ENCODE data around the gene BMPR2. TPM values are rescaled to one million over a fixed set of nuclear protein-coding genes. Genes with fewer than 3 reads are reported as not detected.
A peak's percentile ranks its signal among the peaks of the same experiment; 100 is the strongest.

The BMPR2 gene
- total RNA-seq, 1 experiment from 2014 or later = 27.4 TPM

DNA sequence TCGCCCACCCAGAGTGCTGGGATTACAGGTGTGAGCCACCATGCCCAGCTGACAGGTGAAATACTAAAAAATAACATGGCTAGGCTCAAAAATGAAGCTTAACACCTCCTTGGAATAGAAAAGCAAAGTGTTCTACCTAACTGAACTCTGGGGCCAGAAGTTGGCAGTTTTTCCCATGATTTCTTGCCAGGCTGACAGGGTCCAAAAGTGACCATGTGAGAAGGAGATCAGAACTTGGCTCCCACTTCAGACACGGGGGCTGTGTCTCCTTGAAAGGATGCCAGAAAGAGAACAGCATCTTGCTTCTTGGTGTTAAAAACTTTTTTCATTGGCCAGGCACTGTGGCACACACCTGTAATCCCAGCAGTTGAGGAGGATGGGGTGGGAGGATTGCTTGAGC is 47.0 kb downstream of the BMPR2 start:
- BruUV-seq (replicated peaks) = no TSS peak
- POLR2A ChIA-PET = no interaction called here
- H3K27ac Mint-ChIP-seq (ENCODE audit: low read depth, unreplicated experiment) = no peak overlapping the region

GRCh38 chr2:202425036-202425435 is 48.9 kb downstream of the BMPR2 start:
- H3K36me3 Mint-ChIP-seq (ENCODE audit: insufficient read depth, unreplicated experiment) = no peaks in the 10 kb centered on the region
- intact Hi-C loops (cut with micrococcal nuclease) = no loop called here
- no peak overlapping the region for H3K27ac Mint-ChIP-seq (ENCODE audit: low read depth, unreplicated experiment)
- no TSS peak for BruUV-seq (replicated peaks)
- no peak for TF ChIP-seq CTCF (IDR thresholded peaks at IDR 0.05; ENCODE audit: unreplicated experiment)
- H3K27me3 Mint-ChIP-seq (ENCODE audit: insufficient read depth, unreplicated experiment) = no peaks in the 10 kb centered on the region
- no peaks in the 10 kb centered on the region for H3K9me3 Mint-ChIP-seq (ENCODE audit: unreplicated experiment)
- POLR2A ChIA-PET = interaction anchor here (0.5 kb wide), 1 partner anchor 39 kb away, joined by 3 read pairs; no protein-coding TSS in a partner anchor
- no peaks in the 10 kb centered on the region for H3K4me1 Mint-ChIP-seq (ENCODE audit: insufficient read depth, unreplicated experiment)
- H3K4me3 Mint-ChIP-seq (ENCODE audit: unreplicated experiment) = no peak overlapping the region
- peak; percentile 2 for DNase-seq (ENCODE audit: unreplicated experiment)
- CTCF ChIA-PET = interaction anchor here (0.7 kb wide), 1 partner anchor 10 kb away, joined by 4 read pairs; no protein-coding TSS in a partner anchor

More for the DNA sequence above, 47.0 kb downstream of the BMPR2 start:
- Mint-ChIP-seq H3K4me3 (ENCODE audit: unreplicated experiment) (no peak overlapping the region), H3K36me3 (ENCODE audit: insufficient read depth, unreplicated experiment) (no peaks in the 10 kb centered on the region), H3K9me3 (ENCODE audit: unreplicated experiment) (no peaks in the 10 kb centered on the region), H3K4me1 (ENCODE audit: insufficient read depth, unreplicated experiment) (no peaks in the 10 kb centered on the region), H3K27me3 (ENCODE audit: insufficient read depth, unreplicated experiment) (no peaks in the 10 kb centered on the region)
- CTCF ChIA-PET = interaction anchor here (0.6 kb wide), 1 partner anchor 30 kb away, joined by 3 read pairs; no protein-coding TSS in a partner anchor
- no peak for TF ChIP-seq CTCF (IDR thresholded peaks at IDR 0.05; ENCODE audit: unreplicated experiment)
- no peak for DNase-seq (ENCODE audit: unreplicated experiment)
- intact Hi-C loops (cut with micrococcal nuclease) = no loop called here

DNA sequence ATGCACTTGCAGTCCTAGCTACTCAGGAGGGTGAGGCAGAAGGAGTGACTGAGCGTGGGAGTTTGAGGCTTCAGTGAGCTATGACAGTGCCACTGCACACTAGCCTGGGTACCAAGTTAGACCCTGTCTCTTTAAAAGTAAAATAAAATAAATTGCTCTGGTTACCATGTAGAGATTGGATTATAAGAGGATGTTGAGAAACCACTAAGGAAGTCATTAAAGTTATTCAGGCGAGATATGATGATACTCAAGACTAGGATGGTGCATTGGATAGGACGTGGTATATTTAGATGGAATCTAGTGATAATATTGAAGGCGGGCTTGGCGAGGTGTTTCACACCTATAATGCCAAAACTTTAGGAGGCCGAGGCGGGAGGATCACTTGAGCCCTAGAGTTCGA is 50.6 kb downstream of the BMPR2 start:
- CTCF ChIA-PET = no interaction called here
- POLR2A ChIA-PET = no interaction called here
- BruUV-seq (replicated peaks) = no TSS peak
- no peaks in the 10 kb centered on the region for H3K4me1 Mint-ChIP-seq (ENCODE audit: insufficient read depth, unreplicated experiment)
- H3K27ac Mint-ChIP-seq (ENCODE audit: low read depth, unreplicated experiment) = no peak overlapping the region
- H3K27me3 Mint-ChIP-seq (ENCODE audit: insufficient read depth, unreplicated experiment) = no peaks in the 10 kb centered on the region
- no peaks in the 10 kb centered on the region for H3K36me3 Mint-ChIP-seq (ENCODE audit: insufficient read depth, unreplicated experiment)
- no peaks in the 10 kb centered on the region for H3K9me3 Mint-ChIP-seq (ENCODE audit: unreplicated experiment)
- DNase-seq (ENCODE audit: unreplicated experiment) = no peak
- TF ChIP-seq CTCF (IDR thresholded peaks at IDR 0.05; ENCODE audit: unreplicated experiment) = no peak
- intact Hi-C loops (cut with micrococcal nuclease) = no loop called here
- H3K4me3 Mint-ChIP-seq (ENCODE audit: unreplicated experiment) = no peak overlapping the region

DNA sequence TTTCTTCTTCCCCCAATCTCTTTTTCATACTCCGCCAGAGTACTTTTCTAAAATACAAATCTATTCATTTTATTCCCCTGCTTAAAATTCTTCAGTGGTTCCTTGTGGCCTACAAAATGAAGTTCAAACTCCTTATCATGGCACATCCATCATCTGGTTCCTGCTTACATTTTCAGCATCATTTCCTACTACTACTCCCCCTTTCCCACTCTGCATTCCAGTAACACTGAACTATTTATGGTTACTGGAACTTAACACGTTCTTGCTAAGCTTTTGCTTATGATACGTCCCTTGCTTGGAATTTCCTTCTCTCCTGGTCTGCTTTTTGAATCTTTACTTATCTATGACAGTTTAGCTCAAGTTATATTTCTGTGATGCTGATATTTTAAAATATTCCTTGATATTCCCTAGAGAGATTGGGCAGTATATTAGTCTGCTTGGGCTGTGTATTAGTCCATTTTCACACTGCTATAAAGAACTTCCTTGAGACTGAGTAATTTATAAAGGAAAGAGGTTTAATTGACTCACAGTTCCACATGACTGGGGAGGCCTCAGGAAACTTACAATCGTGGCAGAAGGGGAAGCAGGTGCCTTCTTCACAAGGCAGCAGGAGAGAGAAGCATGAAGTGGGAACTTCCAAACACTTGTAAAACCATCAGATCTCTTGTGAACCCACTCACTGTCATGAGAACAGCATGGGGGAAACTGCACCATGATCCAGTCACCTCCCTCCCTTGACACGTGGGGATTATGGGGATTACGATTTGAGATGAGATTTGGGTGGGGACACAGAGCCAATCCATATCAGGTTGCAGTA is 53.2 kb downstream of the BMPR2 start:
- CTCF ChIA-PET = no interaction called here
- no peak for DNase-seq (ENCODE audit: unreplicated experiment)
- H3K27me3 Mint-ChIP-seq (ENCODE audit: insufficient read depth, unreplicated experiment) = no peaks in the 10 kb centered on the region
- intact Hi-C loops (cut with micrococcal nuclease) = no loop called here
- no peak overlapping the region for H3K4me3 Mint-ChIP-seq (ENCODE audit: unreplicated experiment)
- no peaks in the 10 kb centered on the region for H3K9me3 Mint-ChIP-seq (ENCODE audit: unreplicated experiment)
- no TSS peak for BruUV-seq (replicated peaks)
- H3K36me3 Mint-ChIP-seq (ENCODE audit: insufficient read depth, unreplicated experiment) = no peaks in the 10 kb centered on the region
- no peak overlapping the region for H3K27ac Mint-ChIP-seq (ENCODE audit: low read depth, unreplicated experiment)
- H3K4me1 Mint-ChIP-seq (ENCODE audit: insufficient read depth, unreplicated experiment) = peaks cover 5% of the 10 kb centered on the region
- TF ChIP-seq CTCF (IDR thresholded peaks at IDR 0.05; ENCODE audit: unreplicated experiment) = no peak
- POLR2A ChIA-PET = no interaction called here
